MM.1S (cell line): ENCODE data around the gene TP53.

Experiments
- CTCF ChIP-seq: fragments of 300-600 bp; sonication (generic); IDR thresholded peaks from 2 replicates; pipeline ENCODE4 v1.5.1; 2016; ENCODE audit warnings: antibody characterized with exemption, low read length, mixed read lengths
- EZH2 ChIP-seq: fragments of 300-600 bp; sonication (generic); optimal IDR thresholded peaks from 2 replicates; pipeline ENCODE3; 2017; ENCODE audit warnings: low read depth, mild to moderate bottlenecking, antibody characterized with exemption, low read length, mixed read lengths
- EZH2phosphoT487 ChIP-seq: fragments of 300-600 bp; sonication (generic); IDR thresholded peaks from 2 replicates; pipeline ENCODE4 v1.6.1; 2018; ENCODE audit warnings: antibody characterized with exemption, low read length

- TF ChIP-seq CTCF (no peak), EZH2 (no peak), EZH2phosphoT487 (no peak)
Observed at GRCh38 chr17:7677388-7678067, 9.8 kb downstream of the TP53 start.
